Endothelial cell (in vitro differentiated cells): ENCODE measurements around the gene SLC6A5. TPM values are rescaled to one million over a fixed set of nuclear protein-coding genes. Genes with fewer than 3 reads are reported as not detected.

Source experiments
- DNase-seq: peaks from one replicate; pipeline ENCODE4 v3.0.0; 2021; ENCODE audit warnings: low spot score
- H3K27ac Mint-ChIP-seq: one replicate; pipeline ENCODE4 v1.8.0; 2021; ENCODE audit warnings: mixed read lengths, inconsistent platforms; ENCODE audit not compliant: unreplicated experiment
- H3K27me3 Mint-ChIP-seq: one replicate; pipeline ENCODE4 v1.8.0; 2021; ENCODE audit warnings: mild to moderate bottlenecking, moderate library complexity, mixed read lengths, inconsistent platforms; ENCODE audit not compliant: unreplicated experiment
- H3K36me3 Mint-ChIP-seq: one replicate; pipeline ENCODE4 v1.8.0; 2021; ENCODE audit warnings: mild to moderate bottlenecking, low read depth, mixed read lengths, inconsistent platforms; ENCODE audit not compliant: unreplicated experiment
- H3K4me1 Mint-ChIP-seq: one replicate; pipeline ENCODE4 v1.8.0; 2021; ENCODE audit warnings: mild to moderate bottlenecking, mixed read lengths, inconsistent platforms; ENCODE audit not compliant: unreplicated experiment
- H3K4me3 Mint-ChIP-seq: one replicate; pipeline ENCODE4 v1.8.0; 2021; ENCODE audit warnings: mild to moderate bottlenecking, mixed read lengths, inconsistent platforms; ENCODE audit not compliant: unreplicated experiment
- H3K9me3 Mint-ChIP-seq: one replicate; pipeline ENCODE4 v1.8.0; 2021; ENCODE audit warnings: mixed read lengths, inconsistent platforms; ENCODE audit not compliant: unreplicated experiment
- total RNA-seq: library from RNA; stranded (reverse); fragmentation: NEBNext Ultra II Directional; extraction: Animal tissue kit (Norgen Biotek cat#: 25700); gene quantifications from one replicate; pipeline ENCODE4 v1.2.1, GENCODE V29; 2021; ENCODE audit not compliant: unreplicated experiment
- TF ChIP-seq, protein P1 (sequence below): fragments of 200-600 bp; sonication (generic); IDR thresholded peaks from one replicate; pipeline ENCODE4 v1.5.0; 2021; ENCODE audit warnings: antibody characterized with exemption; ENCODE audit not compliant: unreplicated experiment

The SLC6A5 gene
- total RNA-seq, 1 donor from 2014 or later: not detected

DNA sequence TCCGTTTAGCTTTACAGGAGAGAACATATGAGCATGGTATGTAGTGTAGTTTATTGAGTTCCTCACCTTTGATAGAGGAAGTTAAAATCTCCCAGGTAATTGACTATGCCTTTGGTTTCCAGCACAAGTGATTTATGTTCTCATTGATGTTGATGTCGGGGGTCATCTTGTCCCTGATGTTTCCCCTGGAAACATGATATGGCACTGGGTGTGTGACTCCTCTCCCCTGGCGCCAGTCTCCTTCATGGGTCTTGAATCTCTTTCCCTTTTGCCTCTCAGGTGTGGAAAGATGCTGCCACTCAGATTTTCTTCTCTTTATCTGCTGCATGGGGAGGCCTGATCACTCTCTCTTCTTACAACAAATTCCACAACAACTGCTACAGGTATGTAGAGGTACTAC is 28.3 kb downstream of the SLC6A5 start:
- H3K4me3 Mint-ChIP-seq: no peak overlapping the region
- peaks cover 4% of the 10 kb centered on the region for H3K36me3 Mint-ChIP-seq
- no peaks in the 10 kb centered on the region for H3K9me3 Mint-ChIP-seq
- TF ChIP-seq, protein P1, sequence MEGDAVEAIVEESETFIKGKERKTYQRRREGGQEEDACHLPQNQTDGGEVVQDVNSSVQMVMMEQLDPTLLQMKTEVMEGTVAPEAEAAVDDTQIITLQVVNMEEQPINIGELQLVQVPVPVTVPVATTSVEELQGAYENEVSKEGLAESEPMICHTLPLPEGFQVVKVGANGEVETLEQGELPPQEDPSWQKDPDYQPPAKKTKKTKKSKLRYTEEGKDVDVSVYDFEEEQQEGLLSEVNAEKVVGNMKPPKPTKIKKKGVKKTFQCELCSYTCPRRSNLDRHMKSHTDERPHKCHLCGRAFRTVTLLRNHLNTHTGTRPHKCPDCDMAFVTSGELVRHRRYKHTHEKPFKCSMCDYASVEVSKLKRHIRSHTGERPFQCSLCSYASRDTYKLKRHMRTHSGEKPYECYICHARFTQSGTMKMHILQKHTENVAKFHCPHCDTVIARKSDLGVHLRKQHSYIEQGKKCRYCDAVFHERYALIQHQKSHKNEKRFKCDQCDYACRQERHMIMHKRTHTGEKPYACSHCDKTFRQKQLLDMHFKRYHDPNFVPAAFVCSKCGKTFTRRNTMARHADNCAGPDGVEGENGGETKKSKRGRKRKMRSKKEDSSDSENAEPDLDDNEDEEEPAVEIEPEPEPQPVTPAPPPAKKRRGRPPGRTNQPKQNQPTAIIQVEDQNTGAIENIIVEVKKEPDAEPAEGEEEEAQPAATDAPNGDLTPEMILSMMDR: no peak
- H3K27me3 Mint-ChIP-seq: peaks cover 2% of the 10 kb centered on the region
- no peak overlapping the region for H3K27ac Mint-ChIP-seq
- DNase-seq: no peak
- H3K4me1 Mint-ChIP-seq: no peaks in the 10 kb centered on the region

DNA sequence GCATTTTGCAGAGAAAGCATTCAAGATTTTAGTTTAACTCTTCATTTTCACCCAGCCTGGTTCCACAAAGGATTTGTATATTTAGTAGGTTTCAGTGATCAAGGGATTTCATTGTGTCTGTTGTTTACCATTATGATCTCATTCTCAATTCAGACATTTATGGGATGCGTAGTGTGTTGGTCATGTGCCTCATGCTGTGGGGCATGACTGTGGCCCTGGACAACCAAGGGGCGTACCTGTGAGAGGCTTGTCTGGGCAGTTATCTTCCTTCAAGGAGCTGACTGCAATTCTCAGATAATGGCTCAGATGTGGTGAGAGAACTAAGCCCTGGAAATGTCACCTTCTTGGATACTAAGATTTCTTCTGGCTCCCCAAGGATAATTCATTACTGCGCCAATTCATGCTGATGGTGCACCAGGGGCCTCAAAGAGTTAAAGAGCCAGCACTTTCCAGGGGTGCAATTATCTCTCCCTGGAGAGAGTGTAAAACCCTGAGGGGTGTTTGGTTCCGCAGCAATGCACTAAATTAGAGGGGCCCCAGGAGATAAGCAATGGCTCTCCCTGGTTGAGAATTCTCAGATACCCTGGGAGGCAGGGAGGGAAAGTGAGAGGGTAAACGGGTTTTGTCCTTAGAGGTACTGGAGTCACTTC is 32.2 kb downstream of the SLC6A5 start:
- TF ChIP-seq, protein P1: no peak
- Mint-ChIP-seq H3K27me3 (no peaks in the 10 kb centered on the region), H3K27ac (no peak overlapping the region), H3K36me3 (peaks cover 4% of the 10 kb centered on the region), H3K4me1 (no peaks in the 10 kb centered on the region), H3K4me3 (no peak overlapping the region), H3K9me3 (no peaks in the 10 kb centered on the region)
- no peak for DNase-seq

DNA sequence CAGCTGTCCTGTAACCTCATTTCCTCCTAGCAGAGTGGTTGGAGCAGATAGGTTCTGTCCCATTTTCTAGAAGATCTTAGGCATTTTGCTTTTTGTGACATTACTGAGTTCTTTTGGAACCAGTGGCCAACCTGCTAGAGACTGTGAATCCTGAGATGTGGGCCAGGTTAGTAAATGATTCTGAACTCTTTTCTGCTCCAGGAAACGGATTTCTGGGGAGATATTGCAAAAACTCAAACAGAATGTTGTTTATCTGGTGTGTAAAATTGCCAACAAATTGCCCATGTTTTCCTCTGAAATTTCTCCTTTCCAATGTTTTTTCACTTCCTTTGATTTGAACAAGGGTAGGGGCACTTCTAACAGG is 32.7 kb downstream of the SLC6A5 start:
- Mint-ChIP-seq H3K4me1 (no peaks in the 10 kb centered on the region), H3K4me3 (no peak overlapping the region), H3K27ac (no peak overlapping the region), H3K27me3 (no peaks in the 10 kb centered on the region), H3K36me3 (peaks cover 4% of the 10 kb centered on the region), H3K9me3 (no peaks in the 10 kb centered on the region)
- TF ChIP-seq, protein P1: no peak
- DNase-seq: no peak

DNA sequence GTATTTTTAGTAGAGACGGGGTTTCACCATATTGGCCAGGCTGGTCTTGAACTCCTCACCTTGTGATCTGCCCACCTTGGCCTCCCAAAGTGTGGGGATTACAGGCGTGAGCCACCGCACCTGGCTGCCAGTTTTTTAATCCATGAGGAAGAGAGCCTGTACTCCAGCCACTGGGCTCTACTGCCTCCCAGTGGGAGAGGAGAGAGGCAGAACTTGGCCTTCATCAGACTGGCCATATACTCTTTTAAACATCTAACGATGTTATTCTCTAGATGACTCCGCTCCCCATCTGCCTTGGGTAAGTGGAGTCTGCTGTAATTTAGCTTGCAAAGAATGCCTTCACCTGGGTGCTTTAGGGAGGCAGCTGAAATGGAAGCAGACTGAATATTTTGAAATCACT is 34.6 kb downstream of the SLC6A5 start:
- no peak overlapping the region for H3K4me3 Mint-ChIP-seq
- H3K4me1 Mint-ChIP-seq: peaks cover 1% of the 10 kb centered on the region
- H3K36me3 Mint-ChIP-seq: peaks cover 3% of the 10 kb centered on the region
- DNase-seq: no peak
- H3K27me3 Mint-ChIP-seq: no peaks in the 10 kb centered on the region
- H3K9me3 Mint-ChIP-seq: no peaks in the 10 kb centered on the region
- TF ChIP-seq, protein P1: no peak
- no peak overlapping the region for H3K27ac Mint-ChIP-seq

DNA sequence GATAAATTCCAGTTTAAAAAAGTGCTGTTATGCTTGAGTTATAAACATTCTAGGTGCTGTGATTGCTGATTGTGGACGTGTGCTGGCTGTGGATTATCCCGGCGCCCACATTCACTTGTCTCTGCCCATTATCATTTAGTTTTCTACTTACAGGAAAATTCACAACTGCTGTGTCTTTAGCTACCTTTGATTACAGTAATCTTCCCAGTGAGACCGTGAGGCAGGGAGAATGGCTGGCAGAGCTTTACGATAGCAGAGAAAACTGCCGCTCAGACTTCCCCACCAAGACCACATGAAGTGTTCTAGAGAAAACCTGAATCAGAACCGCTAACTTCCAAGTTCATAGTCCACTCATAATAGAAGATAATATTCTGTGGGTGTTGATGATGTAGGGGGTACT is 35.4 kb downstream of the SLC6A5 start:
- TF ChIP-seq, protein P1: no peak
- Mint-ChIP-seq H3K4me3 (no peak overlapping the region), H3K36me3 (no peaks in the 10 kb centered on the region), H3K27ac (no peak overlapping the region), H3K27me3 (no peaks in the 10 kb centered on the region), H3K4me1 (peaks cover 3% of the 10 kb centered on the region), H3K9me3 (no peaks in the 10 kb centered on the region)
- no peak for DNase-seq
